GM21737 (cell line): ENCODE measurements around the gene PTPRM.
"Not testable (repeated sequence)": the region's sequence is repeated elsewhere in the genome, so short reads cannot be mapped to it uniquely, and the experiment has no call there.

Source experiments
- ATAC-seq: cut with Tn5 transposase; IDR thresholded peaks from one replicate; pipeline ENCODE4 v1.9.1; 2021; ENCODE audit warnings: mild to moderate bottlenecking, moderate library complexity; ENCODE audit not compliant: unreplicated experiment

Gene PTPRM

DNA sequence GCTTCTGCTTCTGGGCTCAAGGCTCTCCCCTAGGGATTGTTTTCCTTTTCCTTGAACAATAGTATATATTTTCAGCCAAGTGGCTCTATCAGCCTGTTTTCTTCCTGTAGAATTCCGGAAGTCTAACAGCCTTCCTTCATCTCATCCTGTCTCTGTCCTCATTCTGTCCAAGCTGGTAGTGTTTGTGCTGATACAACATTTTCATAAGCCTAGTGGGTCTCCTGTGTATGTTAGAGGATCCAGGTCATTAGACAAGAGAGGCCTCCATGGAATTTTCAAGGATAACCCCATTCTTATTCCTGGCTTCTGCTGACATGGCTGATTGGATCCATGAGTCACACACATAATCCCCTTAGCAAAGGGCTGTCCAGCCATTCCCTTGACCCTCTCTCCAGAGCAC is 467.6 kb downstream of the PTPRM start:
- ATAC-seq: no peak

DNA sequence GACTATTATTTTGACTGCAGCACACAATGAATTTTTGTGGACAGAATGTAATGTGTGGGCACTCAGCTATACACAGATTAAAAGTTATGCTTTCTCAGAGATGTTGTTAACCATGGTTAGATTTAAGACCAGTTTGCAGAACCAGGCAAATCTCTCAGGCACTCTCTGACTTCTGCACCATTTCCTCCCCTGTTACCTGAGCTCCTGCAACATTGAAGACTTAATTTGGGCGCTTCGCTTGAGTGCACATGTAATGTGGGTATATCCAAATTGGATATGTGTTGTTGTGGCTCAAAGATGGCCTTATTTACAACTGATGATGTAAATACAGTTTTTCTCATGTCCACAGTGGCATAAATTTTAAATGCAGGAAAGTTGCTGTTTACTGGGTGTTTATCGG is 469.4 kb downstream of the PTPRM start:
- ATAC-seq: no peak

DNA sequence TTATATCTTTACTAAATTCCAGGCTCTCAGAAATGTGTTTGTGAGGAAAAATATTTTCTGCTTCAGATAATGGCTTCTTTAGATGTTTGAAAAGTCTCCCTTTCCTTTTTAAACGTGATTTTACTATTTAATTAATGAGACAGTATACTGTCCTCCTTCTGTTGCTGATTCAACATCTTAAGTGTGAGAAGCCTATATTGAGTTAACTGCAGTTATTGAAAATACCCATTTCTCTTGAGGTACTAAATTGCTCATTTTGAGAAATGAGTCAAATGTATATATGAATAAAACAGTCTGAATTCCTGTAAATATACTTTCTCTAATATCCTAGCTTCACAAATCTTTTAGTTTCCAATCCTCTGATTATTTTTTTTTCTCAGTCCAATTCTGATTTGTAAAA is 470.2 kb downstream of the PTPRM start:
- no peak for ATAC-seq

DNA sequence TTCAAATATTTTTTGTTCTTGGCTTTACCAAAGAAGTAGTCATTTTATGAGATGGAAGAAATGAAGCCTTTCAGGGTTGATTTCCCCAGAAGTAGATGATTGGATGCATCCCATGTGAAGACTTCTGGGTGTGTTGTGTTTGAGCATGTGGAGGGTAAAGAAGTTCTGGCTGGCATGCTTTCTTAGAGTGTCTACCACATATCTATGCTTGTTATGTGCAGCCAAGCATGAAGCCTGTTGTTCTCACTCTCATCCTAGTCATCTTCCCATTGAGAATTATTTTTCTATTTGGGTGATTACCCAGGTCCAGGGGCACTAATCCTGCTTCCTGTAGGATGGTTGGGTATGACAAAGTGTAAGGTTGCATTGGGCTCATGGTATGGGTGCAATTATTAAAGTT is 472.9 kb downstream of the PTPRM start:
- ATAC-seq: no peak

DNA sequence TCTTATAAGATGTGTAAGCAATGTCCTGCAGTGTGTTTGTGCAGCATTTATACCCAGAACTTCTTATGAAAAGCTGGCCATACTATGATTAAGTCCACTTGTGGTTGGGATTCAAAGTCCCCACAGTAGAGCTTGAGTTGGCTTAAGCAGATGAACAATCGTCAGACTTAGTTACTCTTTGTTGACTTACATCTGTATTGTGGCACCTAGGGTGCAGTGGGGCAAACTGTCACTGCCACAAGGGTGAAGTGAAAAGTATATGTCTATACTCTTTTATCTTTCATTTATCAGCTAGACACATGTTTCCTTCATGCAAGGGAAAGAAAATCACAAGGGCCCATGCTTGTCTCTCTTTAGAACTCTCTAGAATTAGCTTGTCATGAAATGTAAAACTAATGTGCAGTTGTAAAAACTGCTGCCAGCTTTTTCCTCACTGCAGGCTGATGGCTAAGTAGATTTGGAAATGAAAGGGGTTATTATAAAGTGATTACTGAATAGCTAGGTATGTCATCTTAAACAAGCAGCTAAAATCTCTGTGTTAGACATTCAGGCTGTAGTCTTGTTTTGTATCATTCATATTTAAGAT is 474.5 kb downstream of the PTPRM start:
- ATAC-seq: no peak

DNA sequence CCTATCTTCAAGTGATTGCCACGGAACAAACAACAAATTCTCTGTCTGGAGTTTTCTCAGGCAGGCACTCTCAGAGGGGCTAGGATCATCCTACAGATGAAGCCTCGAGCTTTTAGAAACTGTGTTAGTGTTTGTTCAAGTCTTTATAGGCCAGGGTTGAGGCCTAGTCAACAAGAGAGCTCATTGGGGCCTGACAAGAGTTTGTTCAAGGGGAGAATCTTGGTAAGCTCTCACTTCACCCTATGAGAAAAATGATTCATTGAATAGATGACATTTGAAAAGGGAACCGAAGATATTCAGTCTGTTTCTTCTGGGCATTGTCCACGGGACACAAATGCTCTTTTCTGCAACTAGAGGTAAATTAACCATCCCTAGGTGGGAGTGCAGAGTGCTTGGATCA is 476.9 kb downstream of the PTPRM start:
- ATAC-seq: no peak

DNA sequence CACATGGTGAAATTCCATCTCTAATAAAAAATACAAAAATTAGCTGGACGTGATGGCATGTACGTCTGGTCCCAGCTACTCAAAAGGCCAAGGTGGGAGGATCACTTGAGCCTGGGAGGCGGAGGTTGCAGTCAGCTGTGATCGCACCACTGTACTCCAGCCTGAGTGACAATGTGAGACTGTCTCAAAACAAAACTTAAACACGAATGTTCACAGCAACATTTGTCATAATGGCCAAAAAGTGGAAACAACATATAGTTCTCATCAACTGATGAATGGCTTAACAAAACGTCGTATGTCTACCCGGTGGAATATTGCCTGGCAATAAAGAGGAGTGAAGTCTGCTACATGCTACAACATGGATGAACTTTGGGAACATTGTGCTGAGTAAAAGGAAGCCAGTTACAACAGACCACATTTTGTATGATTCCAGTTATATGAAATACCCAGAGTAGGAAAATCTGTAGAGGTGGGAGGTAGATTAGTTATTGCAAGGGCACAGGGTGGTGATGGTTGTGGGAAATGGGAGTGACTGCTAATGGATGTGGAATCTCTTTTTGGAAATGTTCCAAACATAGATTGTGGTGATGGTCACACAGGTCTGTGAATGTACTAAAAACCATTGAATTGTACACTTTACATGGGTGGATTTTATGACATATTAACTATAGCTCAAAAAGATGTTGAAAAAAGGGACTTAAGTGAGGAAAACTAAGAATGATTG is 478.2 kb downstream of the PTPRM start:
- ATAC-seq: no peak

DNA sequence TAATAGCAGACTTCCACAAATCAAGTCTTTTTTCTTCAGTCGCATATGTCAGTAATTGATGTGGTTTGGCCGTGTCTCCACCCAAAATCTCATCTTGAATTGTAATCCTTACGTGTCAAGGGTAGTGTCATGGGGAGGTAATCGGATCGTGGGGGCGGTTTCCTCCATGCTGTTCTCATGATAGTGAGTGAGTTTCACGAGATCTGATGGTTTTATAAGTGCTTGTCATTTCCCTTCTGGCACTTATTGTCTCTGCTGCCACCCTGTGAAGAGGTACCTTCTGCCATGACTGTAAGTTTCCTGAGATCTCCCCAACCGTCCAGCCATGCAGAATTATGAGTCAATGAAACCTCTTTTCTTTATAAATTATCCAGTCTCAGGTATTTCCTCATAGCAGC is 478.8 kb downstream of the PTPRM start:
- ATAC-seq: no peak

DNA sequence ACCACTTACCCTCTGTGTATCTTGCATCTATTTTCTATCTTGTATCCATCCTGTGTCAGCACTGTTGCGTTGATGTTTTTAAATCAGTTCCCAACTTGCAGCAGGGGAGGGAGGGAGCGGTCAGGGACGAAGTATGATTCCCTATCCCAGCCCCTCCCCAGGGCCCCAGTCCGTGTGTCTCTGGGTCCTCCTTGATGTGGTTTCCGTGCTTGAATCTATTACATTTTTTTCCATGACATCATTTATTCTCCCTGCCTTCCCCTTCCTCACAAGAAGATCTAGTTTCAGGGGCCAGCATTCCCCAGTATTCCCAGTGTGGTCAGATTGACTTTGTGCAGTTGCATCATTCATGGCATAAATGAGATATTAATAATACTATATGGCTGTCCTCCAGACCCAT is 479.3 kb downstream of the PTPRM start:
- no peak for ATAC-seq

DNA sequence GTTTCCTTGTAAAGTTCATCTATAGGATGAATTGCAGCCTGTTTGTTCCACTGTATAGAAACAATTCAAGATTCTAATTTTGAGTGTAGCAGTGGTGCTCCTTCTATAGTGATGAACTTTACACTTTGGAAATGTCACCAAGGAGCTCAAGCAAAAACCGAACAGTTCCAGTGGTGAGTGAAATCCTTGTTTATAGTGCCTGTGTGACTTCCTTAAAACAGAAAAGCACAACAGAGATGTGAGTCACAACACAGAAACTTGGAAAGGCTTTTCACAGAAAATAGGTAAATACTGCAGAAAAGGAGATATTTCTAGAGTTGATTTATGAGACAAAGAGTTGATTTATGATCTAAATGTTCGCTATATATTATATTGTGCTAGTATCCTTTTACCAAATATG is 482.0 kb downstream of the PTPRM start:
- no peak for ATAC-seq

DNA sequence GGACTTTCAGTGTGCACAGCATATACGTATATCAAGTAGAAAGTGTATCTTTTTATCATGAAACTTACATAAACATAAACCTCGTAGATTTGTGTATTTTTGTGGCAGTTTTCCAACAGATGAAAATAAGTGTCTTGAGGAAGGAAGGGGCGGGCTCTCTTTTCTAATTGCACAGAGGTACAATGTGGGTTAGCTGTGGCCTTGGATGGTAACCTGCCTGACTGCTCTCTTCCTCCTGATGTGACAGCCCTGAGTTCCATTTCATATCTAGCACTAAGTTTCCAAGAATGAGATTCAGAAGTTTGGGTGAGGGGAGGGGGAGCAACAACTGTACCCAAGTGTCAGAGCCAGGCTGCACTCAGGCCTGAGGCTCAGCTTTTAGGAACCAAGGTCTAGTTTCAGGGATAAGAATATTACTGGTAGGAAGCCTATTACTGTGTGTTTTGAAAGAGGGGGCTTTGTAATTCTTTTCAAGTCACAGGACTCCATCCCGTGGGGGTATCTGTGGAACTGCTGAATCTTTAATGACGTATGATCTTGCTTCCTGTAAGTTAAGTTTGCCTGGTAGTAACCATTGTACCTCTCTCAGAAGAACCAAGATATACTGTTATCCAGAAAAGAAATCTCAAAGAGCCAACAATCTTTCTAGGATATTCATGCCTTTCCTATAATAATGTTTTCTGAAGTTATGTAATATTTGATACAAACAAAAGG is 483.7 kb downstream of the PTPRM start:
- no peak for ATAC-seq

DNA sequence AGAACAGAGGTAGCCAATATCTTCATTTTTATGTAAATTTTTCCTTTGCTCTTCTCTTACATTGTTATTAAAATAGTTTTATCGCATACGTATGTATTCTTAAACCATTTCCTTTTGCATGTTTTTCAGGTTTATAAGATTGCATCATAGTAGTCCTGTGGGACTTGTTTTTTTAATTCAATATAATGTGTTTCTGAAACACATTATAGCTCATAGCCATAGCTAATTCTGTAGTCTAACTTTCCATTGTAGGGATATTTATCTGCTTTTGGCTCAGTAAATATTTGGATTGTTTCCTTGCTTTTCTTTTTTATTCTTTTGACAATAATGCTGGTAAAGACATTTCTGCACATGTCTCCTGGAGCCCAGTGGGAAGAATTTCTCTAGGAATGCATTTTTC is 484.3 kb downstream of the PTPRM start:
- ATAC-seq: no peak

DNA sequence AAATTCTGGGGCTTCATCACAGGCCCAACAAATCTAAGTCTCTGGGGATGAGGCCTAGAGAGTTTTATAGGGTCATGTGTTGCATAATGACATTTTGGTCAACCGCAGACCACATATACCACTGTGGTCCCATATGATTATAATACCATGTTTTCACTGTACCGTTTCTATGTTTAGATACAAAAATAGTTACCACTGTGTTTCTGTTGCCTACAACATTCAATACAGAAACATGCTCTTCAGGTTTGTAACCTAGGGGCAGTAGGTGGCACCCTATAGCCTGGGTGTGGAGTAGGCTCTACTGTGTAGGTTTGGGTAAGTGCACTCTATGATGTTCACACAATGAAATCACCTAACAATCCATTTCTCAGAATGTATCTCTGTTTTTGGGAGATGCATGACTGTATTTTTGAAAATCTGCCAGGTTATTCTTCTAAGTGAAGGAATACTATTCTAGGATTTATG is 485.2 kb downstream of the PTPRM start:
- no peak for ATAC-seq

DNA sequence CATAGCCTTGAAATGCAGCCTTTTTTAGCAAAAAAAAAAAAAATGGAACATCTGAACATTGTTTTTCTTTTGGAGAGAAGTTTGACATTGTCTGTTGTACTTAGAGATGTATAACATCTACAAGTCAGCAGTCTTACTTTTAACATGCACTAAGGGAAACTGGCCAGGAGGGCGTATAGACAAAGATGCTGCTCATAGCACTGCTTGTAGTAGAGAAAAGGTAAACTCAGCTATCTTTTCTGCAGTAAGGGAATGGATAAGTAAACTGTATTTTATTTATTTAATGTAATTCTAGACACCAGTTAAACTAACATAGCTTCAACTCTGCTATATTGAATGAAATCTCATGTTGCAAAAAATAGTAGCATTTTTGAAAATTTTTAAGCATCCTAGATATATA is 489.6 kb downstream of the PTPRM start:
- ATAC-seq: no peak

DNA sequence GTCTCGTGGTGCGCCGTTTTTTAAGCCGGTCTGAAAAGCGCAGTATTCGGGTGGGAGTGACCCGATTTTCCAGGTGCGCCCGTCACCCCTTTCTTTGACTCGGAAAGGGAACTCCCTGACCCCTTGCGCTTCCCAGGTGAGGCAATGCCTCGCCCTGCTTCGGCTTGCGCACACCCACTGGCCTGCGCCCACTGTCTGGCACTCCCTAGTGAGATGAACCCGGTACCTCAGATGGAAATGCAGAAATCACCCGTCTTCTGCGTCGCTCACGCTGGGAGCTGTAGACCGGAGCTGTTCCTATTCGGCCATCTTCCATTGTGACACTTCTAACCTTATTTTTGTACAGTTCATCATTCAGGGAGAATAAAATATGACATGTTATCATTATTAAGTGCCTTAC is 496.0 kb downstream of the PTPRM start:
- ATAC-seq: not testable (repeated sequence)

DNA sequence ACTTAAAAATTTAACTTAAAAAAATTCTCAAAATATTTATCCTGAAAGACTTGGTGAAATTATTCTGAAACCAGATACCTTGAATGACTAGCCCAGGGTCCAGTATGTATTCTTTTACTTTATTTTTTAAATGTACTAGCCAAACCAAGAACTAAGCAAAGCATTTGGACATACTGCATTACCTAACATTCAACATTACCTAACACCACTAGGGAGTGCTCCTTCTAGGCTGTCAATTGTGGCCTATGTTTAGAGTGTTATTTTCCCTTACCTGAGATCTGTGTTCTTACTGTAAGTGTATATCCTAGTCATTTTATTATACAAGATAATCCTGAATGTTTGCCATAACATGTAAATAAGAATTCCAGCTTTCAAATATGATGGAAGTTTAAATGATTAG is 496.6 kb downstream of the PTPRM start:
- ATAC-seq: no peak

DNA sequence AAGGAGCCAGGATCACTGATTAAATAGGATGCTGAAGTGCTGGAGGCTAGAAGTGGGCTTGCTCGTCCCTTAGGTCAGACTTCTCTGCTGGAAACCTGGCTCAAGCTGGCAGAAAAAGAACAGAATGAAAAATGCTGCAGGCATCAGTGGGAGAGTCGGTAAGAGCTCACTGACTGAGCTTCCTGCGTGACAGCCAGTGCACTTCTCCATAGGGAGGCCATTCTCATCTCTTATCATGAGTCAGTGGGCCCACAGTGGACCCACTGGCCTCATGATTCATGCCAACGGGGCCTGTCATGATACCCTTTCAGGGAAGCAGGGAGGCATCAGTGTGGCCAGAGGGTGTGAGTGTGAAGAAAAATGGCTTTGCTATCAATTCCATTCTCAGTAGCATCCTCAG is 498.2 kb downstream of the PTPRM start:
- no peak for ATAC-seq

DNA sequence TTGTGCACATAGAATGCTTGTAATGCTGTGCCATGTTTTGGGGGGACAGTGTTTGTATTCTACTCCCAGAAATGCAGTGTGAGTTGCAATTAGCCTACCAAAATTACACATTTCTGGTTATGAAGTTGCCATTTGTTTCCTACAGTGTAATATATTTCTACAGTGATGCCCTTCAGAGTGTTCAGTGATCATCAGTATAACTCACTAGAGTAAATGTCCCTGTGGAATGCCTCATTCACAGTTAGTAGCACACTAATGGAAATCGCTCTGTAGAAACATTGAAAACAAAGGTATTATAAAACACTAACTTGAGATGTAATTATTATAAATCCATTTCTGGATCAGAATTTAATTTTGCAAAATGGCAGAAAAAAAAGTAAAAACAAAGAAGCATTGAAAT is 498.7 kb downstream of the PTPRM start:
- no peak for ATAC-seq

DNA sequence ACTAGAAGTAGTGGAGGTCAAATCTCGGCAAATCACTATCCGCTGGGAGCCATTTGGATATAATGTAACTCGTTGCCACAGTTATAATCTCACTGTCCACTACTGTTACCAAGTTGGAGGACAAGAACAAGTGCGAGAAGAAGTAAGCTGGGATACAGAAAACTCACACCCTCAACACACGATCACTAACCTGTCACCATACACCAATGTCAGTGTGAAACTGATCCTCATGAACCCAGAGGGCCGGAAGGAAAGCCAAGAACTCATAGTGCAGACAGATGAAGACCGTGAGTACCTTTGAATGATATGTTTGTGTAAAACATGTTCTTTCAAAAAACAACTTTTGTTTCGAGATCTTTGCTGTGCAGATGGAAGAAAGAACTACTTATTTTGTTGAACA is 502.6 kb downstream of the PTPRM start:
- ATAC-seq: no peak

DNA sequence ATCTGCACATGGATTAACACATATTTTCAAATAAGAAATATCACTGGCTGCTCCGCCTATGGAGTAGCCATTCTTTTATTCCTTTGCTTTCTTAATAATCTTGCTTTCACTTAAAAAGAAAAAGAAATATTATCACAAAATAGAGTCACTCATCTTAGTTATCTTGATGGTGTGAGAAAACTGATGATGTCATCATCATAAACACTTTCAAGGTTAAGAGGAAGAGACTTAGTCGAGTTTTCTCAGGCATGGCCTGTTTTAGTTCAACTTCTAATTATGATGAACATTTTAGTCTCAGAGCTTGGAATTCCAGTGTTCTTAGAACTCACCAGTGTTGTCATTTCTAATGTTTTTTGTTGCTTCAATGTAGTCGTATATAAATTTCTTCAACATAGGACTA is 506.1 kb downstream of the PTPRM start:
- ATAC-seq: no peak

DNA sequence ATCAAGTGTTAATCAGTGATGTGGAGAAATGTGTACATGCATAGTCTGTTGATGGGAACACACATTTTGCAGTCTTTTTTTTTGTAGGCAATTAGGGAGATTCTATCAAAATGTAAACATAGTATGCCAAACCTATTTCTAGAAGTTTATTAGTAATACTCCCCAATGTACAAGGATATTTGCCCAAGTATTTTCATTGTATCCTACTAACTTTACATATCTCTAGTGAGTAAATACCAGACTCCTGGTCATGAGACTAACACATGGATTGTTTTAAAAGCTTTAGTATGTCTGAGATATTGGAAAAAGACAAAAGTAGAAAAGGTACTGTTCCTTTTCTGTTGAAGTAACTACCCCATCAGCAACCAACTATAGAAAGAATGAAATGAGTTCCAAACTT is 513.0 kb downstream of the PTPRM start:
- ATAC-seq: no peak

DNA sequence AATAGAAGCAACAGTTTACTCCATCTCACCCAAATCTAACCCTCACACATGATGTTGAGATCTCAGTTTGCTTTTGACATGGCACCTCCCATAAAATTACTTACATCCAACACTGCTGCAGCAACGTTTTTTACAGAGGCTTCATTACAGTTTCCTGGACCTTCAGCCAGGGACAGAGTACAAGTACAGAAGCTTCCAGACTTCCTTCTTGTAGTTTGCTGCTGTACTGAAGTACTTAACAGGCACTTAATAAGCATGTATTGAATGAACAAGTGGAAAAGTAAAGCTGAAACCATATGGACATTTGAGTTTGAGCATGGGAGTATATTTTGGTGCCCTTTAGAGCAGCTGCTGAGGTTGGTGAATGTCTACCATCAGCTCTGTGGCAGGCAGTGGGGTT is 514.2 kb downstream of the PTPRM start:
- ATAC-seq: no peak
